ENCODE data around the gene MT1E.
"Not testable (repeated sequence)": the region's sequence is repeated elsewhere in the genome, so short reads cannot be mapped to it uniquely, and the experiment has no call there.

MT1E gene

GRCh38 chr16:56607675-56608042 is 17.9 kb upstream of the MT1E start:
- DNase-seq, result no peak

GRCh38 chr16:56608043-56608875 is 17.3 kb upstream of the MT1E start, which contains the start of gene MT2A:
TSS of gene MT2A (plus strand) at chr16:56608584. CDS start at chr16:56608656, 72 bp downstream.
- DNase-seq, result peak; percentile 93

GRCh38 chr16:56608876-56609462 is 16.6 kb upstream of the MT1E start:
- no peak for DNase-seq

GRCh38 chr16:56609463-56609921 is 16.1 kb upstream of the MT1E start:
- DNase-seq, result no peak

GRCh38 chr16:56610017-56610608 is 15.5 kb upstream of the MT1E start:
- no peak for DNase-seq

GRCh38 chr16:56610609-56611111 is 14.9 kb upstream of the MT1E start:
- no peak for DNase-seq

- DNase-seq, result no peak
Measured at GRCh38 chr16:56611281-56611833, 14.2 kb upstream of the MT1E start.

GRCh38 chr16:56613706-56614105 is 11.9 kb upstream of the MT1E start:
- DNase-seq, result no peak

- DNase-seq, result no peak
Measured at GRCh38 chr16:56614549-56614991, 11.0 kb upstream of the MT1E start.

- no peak for DNase-seq
Measured at GRCh38 chr16:56615353-56615752, 10.2 kb upstream of the MT1E start.

- no peak for DNase-seq
Measured at GRCh38 chr16:56616608-56617211, 8.9 kb upstream of the MT1E start.

- DNase-seq, result no peak
Measured at GRCh38 chr16:56617212-56618085, 8.1 kb upstream of the MT1E start.

GRCh38 chr16:56618138-56618537 is 7.4 kb upstream of the MT1E start:
- DNase-seq, result no peak

GRCh38 chr16:56620339-56620897 is 5.2 kb upstream of the MT1E start:
- no peak for DNase-seq

GRCh38 chr16:56621665-56622445 is 3.7 kb upstream of the MT1E start:
- not testable (repeated sequence) for DNase-seq

GRCh38 chr16:56623184-56623583 is 2.4 kb upstream of the MT1E start:
- not testable (repeated sequence) for DNase-seq

- no peak for DNase-seq
Measured at GRCh38 chr16:56623637-56624036, 1.9 kb upstream of the MT1E start.

- no peak for DNase-seq
Measured at GRCh38 chr16:56625943-56626654, 518 bp downstream of the MT1E start.

GRCh38 chr16:56626685-56627084 is 1.1 kb downstream of the MT1E start:
- no peak for DNase-seq

Data from 8988T (cell line).